Naive thymus-derived CD4-positive, alpha-beta T cell (primary cell): ENCODE measurements around the gene PSD2. TPM values are rescaled to one million over a fixed set of nuclear protein-coding genes. Genes with fewer than 3 reads are reported as not detected.

ENCODE experiments used
- ATAC-seq: fragments of 150-1000 bp; cut with Tn5 transposase; 2 replicates; pipeline ENCODE4 v1.10.0; 2021; ENCODE audit warnings: mild to moderate bottlenecking, moderate library complexity
- CTCF ChIA-PET: fragments of 350-600 bp; sonication (Branson Sonifier 250); formaldehyde crosslinking; loops from one replicate; lab custom pipeline; 2021; ENCODE audit warnings: antibody characterized with exemption; lab: Charles Lee
- POLR2A ChIA-PET: fragments of 350-600 bp; sonication (Branson Sonifier 250); formaldehyde crosslinking; loops from one replicate; lab custom pipeline; 2021; ENCODE audit warnings: antibody characterized with exemption, inconsistent platforms; lab: Charles Lee
- DNase-seq, 9 donors: peaks; one replicate each; pipeline versions ENCODE4 v3.0.0 to v3.0.0-alpha.2; 2020 to 2022; ENCODE audit warnings: mixed read lengths in 1 of 9
- H3K27ac ChIP-seq: one replicate; pipeline ENCODE4 v1.7.0; 2013; ENCODE audit warnings: mild to moderate bottlenecking, low read depth, low read length, moderate library complexity
- H3K27me3 ChIP-seq, 2 donors: one replicate each; pipeline ENCODE4 v1.7.0; 2013; ENCODE audit warnings: low read length in 2 of 2, mild to moderate bottlenecking in 2 of 2, moderate library complexity in 2 of 2; ENCODE audit not compliant: control insufficient read depth in 2 of 2, insufficient read depth in 2 of 2
- H3K36me3 ChIP-seq, 3 experiments: 1 replicate in 2 of 3; 2 replicates in 1 of 3; pipeline ENCODE4 v1.7.0; 2013; ENCODE audit warnings: low read length in 3 of 3, mild to moderate bottlenecking in 3 of 3, moderate library complexity in 1 of 3; ENCODE audit not compliant: insufficient read depth in 3 of 3, control insufficient read depth in 2 of 3
- H3K4me1 ChIP-seq, 2 donors: one replicate each; pipeline ENCODE4 v1.7.0; 2013; ENCODE audit warnings: low read length in 2 of 2, mild to moderate bottlenecking in 2 of 2, moderate library complexity in 1 of 2; ENCODE audit not compliant: control insufficient read depth in 2 of 2, insufficient read depth in 2 of 2
- H3K4me3 ChIP-seq: 2 replicates; pipeline ENCODE4 v1.7.0; 2013; ENCODE audit warnings: mild to moderate bottlenecking, low read length
- H3K9me3 ChIP-seq, 3 experiments: 1 replicate in 2 of 3; 2 replicates in 1 of 3; pipeline ENCODE4 v1.7.0; 2013; ENCODE audit warnings: low read length in 3 of 3; ENCODE audit not compliant: control insufficient read depth in 2 of 3
- H3K27ac Mint-ChIP-seq, 9 donors: one replicate each; pipeline ENCODE4 v1.8.0; 2020 to 2022; ENCODE audit warnings: mixed read lengths in 9 of 9, mild to moderate bottlenecking in 8 of 9, moderate library complexity in 5 of 9, inconsistent platforms in 2 of 9
- H3K27me3 Mint-ChIP-seq, 5 donors: one replicate each; pipeline ENCODE4 v1.8.0; 2021 to 2022; ENCODE audit warnings: mixed read lengths in 5 of 5, mild to moderate bottlenecking in 1 of 5
- H3K36me3 Mint-ChIP-seq, 5 donors: one replicate each; pipeline ENCODE4 v1.8.0; 2020 to 2022; ENCODE audit warnings: mixed read lengths in 5 of 5, mild to moderate bottlenecking in 3 of 5, inconsistent platforms in 1 of 5
- H3K4me1 Mint-ChIP-seq, 7 donors: one replicate each; pipeline ENCODE4 v1.8.0; 2020 to 2022; ENCODE audit warnings: mixed read lengths in 7 of 7, mild to moderate bottlenecking in 3 of 7, inconsistent platforms in 1 of 7
- H3K4me3 Mint-ChIP-seq, 10 donors: one replicate each; pipeline ENCODE4 v1.8.0; 2020 to 2022; ENCODE audit warnings: mild to moderate bottlenecking in 10 of 10, mixed read lengths in 10 of 10, moderate library complexity in 6 of 10, inconsistent platforms in 2 of 10
- H3K9me3 Mint-ChIP-seq, 11 donors: one replicate each; pipeline ENCODE4 v1.8.0; 2020 to 2022; ENCODE audit warnings: mixed read lengths in 11 of 11, mild to moderate bottlenecking in 4 of 11, inconsistent platforms in 1 of 11, moderate library complexity in 1 of 11
- intact Hi-C, 2 donors: fragments of 100-400 bp; cut with micrococcal nuclease; formaldehyde crosslinking; loops; one replicate each; pipeline ENCODE4 v1.15.1; 2023
- polyA plus RNA-seq, 2 donors: library from polyadenylated mRNA; unstranded; fragments of 300-500 nt; fragmentation: Illumina TruSeq; gene quantifications; one replicate each; pipeline ENCODE4 v1.2.3, GENCODE V29; 2021
- total RNA-seq, 6 experiments: library from RNA in 5 of 6; stranded (reverse) in 5 of 6; gene quantifications; 1 replicate in 5 of 6; 2 replicates in 1 of 6; pipeline ENCODE4 v1.2.3 and lab custom pipeline; 2021 to 2026

PSD2 gene
- total and polyA plus RNA-seq, 7 experiments from 2014 or later: 0.05 to 0.42 TPM; not detected in 5

DNA sequence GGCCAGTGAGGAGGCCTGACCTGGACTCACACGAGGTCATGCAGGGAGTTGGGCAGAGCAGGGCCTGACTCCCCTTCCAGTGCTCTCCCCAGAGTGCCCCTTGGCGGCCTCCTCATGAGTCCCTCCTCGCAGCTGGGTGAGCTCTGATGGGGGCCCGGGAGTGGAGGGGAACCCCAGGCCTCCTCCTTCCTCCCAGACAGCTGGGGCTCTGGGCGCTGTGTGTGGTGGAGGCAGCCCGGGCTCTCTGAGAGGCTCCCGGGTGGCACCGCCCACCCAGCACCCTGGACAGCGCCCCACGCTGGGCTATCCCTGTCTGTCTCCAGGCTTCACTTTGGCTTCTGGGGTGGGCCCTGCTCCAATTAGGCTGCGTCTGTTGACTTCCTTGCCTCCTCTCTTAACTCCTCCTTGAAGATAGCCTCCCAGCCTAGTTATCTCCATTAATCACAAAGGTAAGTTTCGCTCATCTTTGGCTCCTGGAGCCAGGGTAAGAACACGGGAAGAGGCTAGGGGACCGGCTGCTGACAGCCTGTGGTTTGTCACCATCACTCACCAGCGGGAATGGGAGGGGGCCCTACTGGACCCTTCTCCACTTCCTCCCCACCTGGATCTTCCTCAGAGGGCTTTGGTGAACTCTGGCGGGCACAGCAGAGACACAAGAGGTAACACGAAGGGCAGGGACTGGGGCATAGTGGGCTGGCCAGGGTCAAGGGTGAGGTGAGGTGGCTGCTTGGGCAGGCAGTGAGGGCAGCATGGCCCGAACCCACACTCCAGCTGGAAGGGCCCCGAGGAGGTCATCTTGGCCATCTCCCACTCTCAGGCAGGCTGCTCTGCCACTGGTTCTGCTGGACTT is 13.1 kb downstream of the PSD2 start:
- Histone ChIP-seq H3K4me1 (no peaks in the 10 kb centered on the region), H3K4me3 (no peak overlapping the region), H3K27ac (no peak overlapping the region), H3K27me3 (no peaks in the 10 kb centered on the region), H3K36me3 (no peaks in the 10 kb centered on the region), H3K9me3 (no peaks in the 10 kb centered on the region)
- DNase-seq (peak in 3 of 9 donors; percentile 11 to 56 (median 14)), ATAC-seq (peak; percentile 39)
- Mint-ChIP-seq H3K4me3 (no peak overlapping the region), H3K27ac (no peak overlapping the region), H3K36me3 (no peaks in the 10 kb centered on the region), H3K9me3 (peaks cover 0 to 2% (median 0%) of the 10 kb centered on the region in 11 donors), H3K4me1 (no peaks in the 10 kb centered on the region), H3K27me3 (peaks cover 0 to 26% (median 15%) of the 10 kb centered on the region in 5 donors)
- ChIA-PET CTCF (no interaction called here), POLR2A (no interaction called here)
- intact Hi-C loops: no loop called here

DNA sequence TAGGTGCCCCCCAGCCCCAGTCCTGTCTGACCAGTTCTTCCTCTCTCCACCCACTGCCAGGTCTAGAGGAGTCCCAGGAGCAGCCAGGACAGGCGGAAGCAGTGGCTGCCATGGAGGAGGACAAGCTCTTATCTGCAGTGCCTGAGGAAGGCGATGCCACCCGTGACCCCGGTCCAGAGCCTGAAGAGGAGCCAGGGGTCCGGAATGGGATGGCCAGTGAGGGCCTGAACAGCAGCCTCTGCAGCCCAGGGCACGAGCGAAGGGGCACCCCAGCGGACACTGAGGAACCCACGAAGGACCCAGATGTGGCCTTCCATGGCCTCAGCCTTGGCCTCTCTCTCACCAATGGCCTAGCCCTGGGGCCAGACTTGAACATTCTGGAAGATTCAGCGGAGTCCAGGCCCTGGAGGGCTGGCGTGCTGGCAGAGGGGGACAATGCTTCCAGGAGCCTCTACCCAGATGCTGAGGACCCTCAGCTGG is 13.8 kb downstream of the PSD2 start:
- DNase-seq: no peak

DNA sequence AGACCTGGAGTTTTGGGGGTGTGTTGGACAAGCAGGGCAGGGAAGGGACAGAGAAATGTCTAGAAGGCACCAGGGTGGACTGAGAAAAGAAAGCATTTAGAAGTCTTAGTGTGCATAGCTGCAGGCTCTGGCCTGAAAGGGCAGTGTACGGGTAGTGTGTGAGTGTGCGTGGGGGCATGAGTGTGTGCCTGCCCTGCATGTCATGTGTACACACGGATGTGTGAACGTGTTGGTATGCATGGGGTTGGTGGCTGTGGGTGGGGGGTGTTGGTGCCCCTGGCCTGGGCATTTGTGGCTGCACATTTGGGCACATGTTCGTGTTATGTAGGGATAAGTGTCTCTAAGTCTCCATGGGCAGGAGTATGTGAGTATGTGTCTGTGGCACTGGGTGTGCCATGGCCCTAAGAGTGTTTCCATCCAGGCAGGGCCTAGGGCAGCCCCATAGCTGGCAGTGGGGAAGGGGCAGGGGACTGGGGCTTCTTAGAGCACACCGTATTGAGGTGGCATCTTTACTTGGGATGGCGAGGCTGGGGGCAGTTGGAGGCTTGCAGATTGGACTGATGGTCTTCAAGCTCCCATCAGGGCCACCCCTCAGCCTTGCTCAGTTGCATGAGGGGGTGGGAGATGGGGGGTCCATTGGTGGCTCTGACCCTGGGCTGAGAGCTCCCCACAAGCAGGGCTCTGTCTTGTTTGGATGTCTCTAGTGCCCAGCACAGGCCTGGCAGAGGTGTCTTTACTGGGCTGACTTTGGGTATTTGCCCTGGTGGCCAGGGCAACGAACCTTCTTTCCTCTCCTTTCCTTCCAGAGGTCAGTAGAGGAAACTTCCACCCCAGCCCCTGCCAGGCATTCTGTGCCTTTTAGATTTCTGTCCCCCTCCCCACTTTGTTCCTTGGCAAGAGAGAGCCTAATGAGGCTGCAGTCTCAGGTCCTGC is 15.0 kb downstream of the PSD2 start:
- Histone ChIP-seq H3K4me3 (no peak overlapping the region), H3K27me3 (no peaks in the 10 kb centered on the region), H3K36me3 (no peaks in the 10 kb centered on the region), H3K9me3 (no peaks in the 10 kb centered on the region), H3K27ac (no peak overlapping the region), H3K4me1 (no peaks in the 10 kb centered on the region)
- no peaks in the 10 kb centered on the region for H3K4me1 Mint-ChIP-seq
- peaks cover 0 to 2% (median 0%) of the 10 kb centered on the region in 11 donors for H3K9me3 Mint-ChIP-seq
- H3K36me3 Mint-ChIP-seq: no peaks in the 10 kb centered on the region
- ATAC-seq (no peak), DNase-seq (no peak)
- ChIA-PET POLR2A (no interaction called here), CTCF (no interaction called here)
- H3K27me3 Mint-ChIP-seq: peaks cover 0 to 22% (median 6%) of the 10 kb centered on the region in 5 donors
- intact Hi-C loops: no loop called here
- no peak overlapping the region for H3K4me3 Mint-ChIP-seq
- H3K27ac Mint-ChIP-seq: no peak overlapping the region

More for the DNA sequence above, 13.8 kb downstream of the PSD2 start:
- no peaks in the 10 kb centered on the region for H3K36me3 Mint-ChIP-seq
- no peak overlapping the region for H3K27ac ChIP-seq
- H3K36me3 ChIP-seq: no peaks in the 10 kb centered on the region
- no peak overlapping the region for H3K4me3 ChIP-seq
- no peak for ATAC-seq
- H3K4me1 ChIP-seq: no peaks in the 10 kb centered on the region
- H3K27ac Mint-ChIP-seq: no peak overlapping the region
- H3K27me3 Mint-ChIP-seq: peaks cover 0 to 25% (median 15%) of the 10 kb centered on the region in 5 donors
- no peaks in the 10 kb centered on the region for H3K4me1 Mint-ChIP-seq
- intact Hi-C loops: no loop called here
- H3K9me3 ChIP-seq: no peaks in the 10 kb centered on the region
- no peak overlapping the region for H3K4me3 Mint-ChIP-seq
- H3K9me3 Mint-ChIP-seq: peaks cover 0 to 2% (median 0%) of the 10 kb centered on the region in 11 donors
- H3K27me3 ChIP-seq: no peaks in the 10 kb centered on the region
- POLR2A ChIA-PET: no interaction called here
- CTCF ChIA-PET: no interaction called here

DNA sequence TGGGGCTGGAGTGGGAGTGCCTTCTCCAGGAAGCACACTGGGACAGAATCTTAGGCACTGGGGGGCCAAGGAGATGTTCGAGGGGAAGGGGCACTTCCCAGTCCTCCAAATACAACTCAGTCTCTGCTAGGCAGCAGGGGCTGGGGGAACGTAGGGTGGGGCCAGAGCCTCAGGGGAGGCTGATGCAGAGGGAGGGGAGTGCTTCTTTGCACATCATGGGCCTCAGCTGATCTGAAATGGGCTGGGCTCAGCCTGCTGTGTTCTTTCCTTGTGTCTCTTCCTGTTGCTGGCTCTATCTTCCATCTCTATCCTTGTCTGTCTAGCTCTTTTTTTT is 15.6 kb downstream of the PSD2 start:
- ChIA-PET POLR2A (no interaction called here), CTCF (no interaction called here)
- Histone ChIP-seq H3K4me3 (no peak overlapping the region), H3K27me3 (no peaks in the 10 kb centered on the region), H3K36me3 (no peaks in the 10 kb centered on the region), H3K9me3 (no peaks in the 10 kb centered on the region), H3K4me1 (no peaks in the 10 kb centered on the region), H3K27ac (no peak overlapping the region)
- H3K27me3 Mint-ChIP-seq: peaks cover 0 to 22% (median 6%) of the 10 kb centered on the region in 5 donors
- H3K4me1 Mint-ChIP-seq: no peaks in the 10 kb centered on the region
- intact Hi-C loops: no loop called here
- no peaks in the 10 kb centered on the region for H3K36me3 Mint-ChIP-seq
- DNase-seq (no peak), ATAC-seq (no peak)
- H3K9me3 Mint-ChIP-seq: peaks cover 0 to 2% (median 0%) of the 10 kb centered on the region in 11 donors
- H3K27ac Mint-ChIP-seq: no peak overlapping the region
- no peak overlapping the region for H3K4me3 Mint-ChIP-seq

DNA sequence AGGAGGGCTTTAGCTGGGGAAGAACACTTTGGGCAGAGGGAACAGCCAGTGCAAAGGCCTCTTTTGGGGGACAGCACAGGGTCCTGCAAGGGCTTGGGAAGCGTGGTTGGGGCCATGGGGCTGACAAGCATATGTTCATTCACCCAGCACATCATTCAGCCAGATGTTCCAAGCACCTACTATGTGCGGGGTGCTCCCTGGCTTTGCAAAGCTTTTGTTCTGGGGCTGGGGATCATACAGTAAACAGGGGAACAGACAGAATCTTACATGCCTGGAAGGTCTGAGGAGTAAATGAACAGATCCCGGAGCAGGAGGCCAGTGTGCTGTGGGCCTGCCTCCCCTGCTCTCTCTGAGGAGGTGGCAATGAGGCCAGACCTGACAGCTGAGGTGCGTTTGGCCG is 16.7 kb downstream of the PSD2 start:
- no peak overlapping the region for H3K4me3 ChIP-seq
- ChIA-PET POLR2A (no interaction called here), CTCF (no interaction called here)
- Mint-ChIP-seq H3K4me3 (no peak overlapping the region), H3K27ac (no peak overlapping the region), H3K9me3 (peaks cover 0 to 2% (median 0%) of the 10 kb centered on the region in 11 donors), H3K27me3 (peaks cover 3 to 27% (median 6%) of the 10 kb centered on the region in 5 donors), H3K36me3 (no peaks in the 10 kb centered on the region), H3K4me1 (no peaks in the 10 kb centered on the region)
- intact Hi-C loops: no loop called here
- no peaks in the 10 kb centered on the region for H3K36me3 ChIP-seq
- no peaks in the 10 kb centered on the region for H3K27me3 ChIP-seq
- H3K27ac ChIP-seq: no peak overlapping the region
- DNase-seq: no peak
- H3K4me1 ChIP-seq: no peaks in the 10 kb centered on the region
- no peaks in the 10 kb centered on the region for H3K9me3 ChIP-seq
- ATAC-seq: no peak

DNA sequence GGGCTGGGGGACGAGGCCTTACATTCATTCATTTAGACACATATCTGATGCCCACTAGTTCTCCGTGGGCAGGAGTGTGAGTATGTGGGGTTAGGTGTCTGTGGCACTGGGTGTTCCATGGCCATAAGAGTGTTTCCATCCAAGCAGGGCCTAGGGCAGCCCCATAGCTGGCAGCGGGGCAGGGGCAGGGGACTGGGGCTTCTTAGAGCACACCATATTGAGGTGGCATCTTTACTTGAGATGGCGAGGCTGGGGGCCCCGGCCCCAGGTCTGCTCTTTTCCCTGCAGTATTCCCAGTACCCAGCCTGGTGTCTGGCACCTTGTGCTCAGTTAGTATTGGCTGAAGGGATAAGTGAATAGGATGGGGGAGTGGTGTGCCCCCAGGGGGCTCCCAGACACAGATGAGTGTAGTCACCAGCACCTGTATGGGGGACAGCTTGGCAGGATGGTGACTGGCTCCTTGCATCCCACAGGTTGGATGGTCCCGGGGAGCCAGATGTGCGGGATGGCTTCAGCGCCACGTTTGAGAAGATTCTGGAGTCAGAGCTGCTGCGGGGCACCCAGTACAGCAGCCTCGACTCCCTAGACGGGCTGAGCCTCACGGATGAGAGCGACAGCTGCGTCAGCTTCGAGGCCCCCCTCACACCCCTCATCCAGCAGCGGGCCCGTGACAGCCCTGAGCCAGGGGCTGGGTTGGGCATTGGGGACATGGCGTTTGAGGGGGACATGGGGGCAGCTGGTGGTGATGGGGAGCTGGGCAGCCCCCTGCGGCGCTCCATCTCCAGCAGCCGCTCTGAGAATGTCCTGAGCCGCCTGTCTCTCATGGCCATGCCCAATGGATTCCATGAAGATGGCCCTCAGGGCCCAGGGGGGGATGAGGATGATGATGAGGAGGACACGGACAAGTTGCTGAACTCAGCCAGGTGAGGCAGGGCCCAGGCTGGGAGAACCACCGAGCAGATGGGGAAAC is 17.5 kb downstream of the PSD2 start:
- H3K4me3 Mint-ChIP-seq: no peak overlapping the region
- no peaks in the 10 kb centered on the region for H3K4me1 ChIP-seq
- H3K27ac ChIP-seq: no peak overlapping the region
- ChIA-PET CTCF (no interaction called here), POLR2A (no interaction called here)
- H3K27me3 Mint-ChIP-seq: peaks cover 3 to 24% (median 10%) of the 10 kb centered on the region in 5 donors
- no peaks in the 10 kb centered on the region for H3K4me1 Mint-ChIP-seq
- H3K36me3 ChIP-seq: no peaks in the 10 kb centered on the region
- H3K9me3 Mint-ChIP-seq: peaks cover 0 to 5% (median 0%) of the 10 kb centered on the region in 11 donors
- no peak overlapping the region for H3K4me3 ChIP-seq
- no peak overlapping the region for H3K27ac Mint-ChIP-seq
- DNase-seq: no peak
- H3K9me3 ChIP-seq: no peaks in the 10 kb centered on the region
- no peaks in the 10 kb centered on the region for H3K27me3 ChIP-seq
- ATAC-seq: no peak
- peaks cover 0 to 5% (median 0%) of the 10 kb centered on the region in 5 donors for H3K36me3 Mint-ChIP-seq
- intact Hi-C loops: no loop called here
